Lower leg skin (tissue), 3 donors: ENCODE data around the gene SUN2.

Experiments
- CTCF ChIP-seq, 3 donors: fragments of 450-650 bp; IDR thresholded peaks; one replicate each; pipeline ENCODE4 v1.5.1; 2016; ENCODE audit warnings: antibody characterized with exemption in 3 of 3, mild to moderate bottlenecking in 3 of 3, moderate library complexity in 2 of 3
- POLR2A ChIP-seq, 2 donors: fragments of 450-650 bp; IDR thresholded peaks; one replicate each; pipeline ENCODE4 v1.6.1; 2016 to 2017; ENCODE audit warnings: antibody characterized with exemption in 2 of 2, mild to moderate bottlenecking in 1 of 2, moderate library complexity in 1 of 2

GRCh38 chr22:38788021-38788816 is 32.4 kb upstream of the SUN2 start:
- TF ChIP-seq CTCF (IDR thresholded peaks at IDR 0.05) (no peak), POLR2A (IDR thresholded peaks at IDR 0.05) (no peak)
